Measurements from ENCODE around the gene IPO7. TPM values are rescaled to one million over a fixed set of nuclear protein-coding genes. Genes with fewer than 3 reads are reported as not detected.
A peak's percentile ranks its signal among the peaks of the same experiment; 100 is the strongest.

The IPO7 gene
- polyA plus RNA-seq, 3 donors, result 7.0 to 12.9 (median 8.1) TPM

DNA sequence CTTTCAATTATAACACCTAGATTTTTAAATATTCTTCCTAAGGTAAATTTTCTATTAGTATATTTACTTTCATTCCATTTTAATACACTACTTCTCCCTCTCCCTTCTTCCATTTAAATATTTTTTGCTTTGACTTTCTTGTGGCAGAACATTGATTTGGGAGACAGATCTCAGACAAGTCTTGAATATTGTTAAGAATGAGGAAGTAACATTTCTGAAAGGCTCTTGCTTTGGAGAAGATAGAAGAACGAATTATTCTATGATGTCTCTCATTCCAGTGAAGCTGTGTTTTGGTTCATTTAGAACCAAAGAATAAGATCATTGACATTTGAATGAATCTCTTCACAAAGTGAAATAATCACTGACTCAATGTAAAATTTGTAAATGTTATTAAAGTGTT is 2.4 kb downstream of the IPO7 start:
- peak in 1 of 3 donors; percentile 18 for DNase-seq

GRCh38 chr11:9396310-9396709 is 11.9 kb downstream of the IPO7 start:
- no peak overlapping the region for H3K4me3 ChIP-seq (replicated peaks in 1 of 3; ENCODE audit: low read depth in 2 of 3, low read length in 3 of 3)
- no CpG with 5 or more reads among the region's 10 CpGs for WGBS (ENCODE audit: insufficient coverage)
- TF ChIP-seq, protein P1, sequence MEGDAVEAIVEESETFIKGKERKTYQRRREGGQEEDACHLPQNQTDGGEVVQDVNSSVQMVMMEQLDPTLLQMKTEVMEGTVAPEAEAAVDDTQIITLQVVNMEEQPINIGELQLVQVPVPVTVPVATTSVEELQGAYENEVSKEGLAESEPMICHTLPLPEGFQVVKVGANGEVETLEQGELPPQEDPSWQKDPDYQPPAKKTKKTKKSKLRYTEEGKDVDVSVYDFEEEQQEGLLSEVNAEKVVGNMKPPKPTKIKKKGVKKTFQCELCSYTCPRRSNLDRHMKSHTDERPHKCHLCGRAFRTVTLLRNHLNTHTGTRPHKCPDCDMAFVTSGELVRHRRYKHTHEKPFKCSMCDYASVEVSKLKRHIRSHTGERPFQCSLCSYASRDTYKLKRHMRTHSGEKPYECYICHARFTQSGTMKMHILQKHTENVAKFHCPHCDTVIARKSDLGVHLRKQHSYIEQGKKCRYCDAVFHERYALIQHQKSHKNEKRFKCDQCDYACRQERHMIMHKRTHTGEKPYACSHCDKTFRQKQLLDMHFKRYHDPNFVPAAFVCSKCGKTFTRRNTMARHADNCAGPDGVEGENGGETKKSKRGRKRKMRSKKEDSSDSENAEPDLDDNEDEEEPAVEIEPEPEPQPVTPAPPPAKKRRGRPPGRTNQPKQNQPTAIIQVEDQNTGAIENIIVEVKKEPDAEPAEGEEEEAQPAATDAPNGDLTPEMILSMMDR (IDR thresholded peaks at IDR 0.05), result no peak
- no peak for DNase-seq
- no peaks in the 10 kb centered on the region for H3K9me3 ChIP-seq (replicated peaks in 1 of 2; ENCODE audit: control insufficient read depth in 1 of 2, insufficient read depth in 1 of 2, low read length in 2 of 2)
- no peak overlapping the region for H3K4me2 ChIP-seq (replicated peaks; ENCODE audit: extremely low read depth, low read length, poor library complexity, severe bottlenecking)
- intact Hi-C loops (cut with micrococcal nuclease), result no loop called here
- H3K79me2 ChIP-seq (ENCODE audit: insufficient read depth, low read length), result peaks cover 100% of the 10 kb centered on the region
- H3K36me3 ChIP-seq (replicated peaks in 1 of 2; ENCODE audit: control insufficient read depth in 1 of 2, insufficient read depth in 2 of 2, low read length in 2 of 2), result no peaks in the 10 kb centered on the region
- Mint-ChIP-seq H3K4me3 (no peak overlapping the region), H3K36me3 (peaks cover 11 to 23% of the 10 kb centered on the region in 2 donors), H3K4me1 (peaks cover 19% of the 10 kb centered on the region), H3K27ac (peak overlapping the region in 5 of 7 donors; percentile 3 to 43 (median 10)), H3K27me3 (ENCODE audit: low read depth in 3 of 3) (peaks cover 0 to 2% (median 0%) of the 10 kb centered on the region in 3 donors), H3K9me3 (no peaks in the 10 kb centered on the region)
- H2AFZ ChIP-seq (ENCODE audit: insufficient read depth, low read depth, low read length, poor library complexity, severe bottlenecking), result no peak overlapping the region
- no peak overlapping the region for H3K9ac ChIP-seq (ENCODE audit: insufficient read depth, low read length, poor library complexity, severe bottlenecking)
- peaks cover 93% of the 10 kb centered on the region for H4K20me1 ChIP-seq (ENCODE audit: insufficient read depth, low read length)
- no peak overlapping the region for H3K27ac ChIP-seq (ENCODE audit: low read depth in 1 of 2, low read length in 2 of 2)
- no peaks in the 10 kb centered on the region for H3K27me3 ChIP-seq (ENCODE audit: control insufficient read depth in 2 of 2, insufficient read depth in 2 of 2, low read length in 2 of 2)
- no peaks in the 10 kb centered on the region for H3K4me1 ChIP-seq (ENCODE audit: control insufficient read depth in 1 of 2, insufficient read depth in 2 of 2, low read length in 2 of 2)

More for the DNA sequence above, 2.4 kb downstream of the IPO7 start:
- Histone ChIP-seq H3K4me1 (ENCODE audit: control insufficient read depth in 1 of 2, insufficient read depth in 2 of 2, low read length in 2 of 2) (peaks cover 16 to 38% of the 10 kb centered on the region in 2 donors), H4K20me1 (ENCODE audit: insufficient read depth, low read length) (peaks cover 54% of the 10 kb centered on the region), H3K9me3 (replicated peaks in 1 of 2; ENCODE audit: control insufficient read depth in 1 of 2, insufficient read depth in 1 of 2, low read length in 2 of 2) (no peaks in the 10 kb centered on the region), H2AFZ (ENCODE audit: insufficient read depth, low read depth, low read length, poor library complexity, severe bottlenecking) (no peak overlapping the region), H3K4me3 (replicated peaks in 1 of 3; ENCODE audit: low read depth in 2 of 3, low read length in 3 of 3) (no peak overlapping the region), H3K79me2 (ENCODE audit: insufficient read depth, low read length) (peaks cover 74% of the 10 kb centered on the region), H3K9ac (ENCODE audit: insufficient read depth, low read length, poor library complexity, severe bottlenecking) (no peak overlapping the region), H3K27ac (ENCODE audit: low read depth in 1 of 2, low read length in 2 of 2) (peak overlapping the region in 1 of 2 donors; percentile 62), H3K36me3 (replicated peaks in 1 of 2; ENCODE audit: control insufficient read depth in 1 of 2, insufficient read depth in 2 of 2, low read length in 2 of 2) (no peaks in the 10 kb centered on the region), H3K27me3 (ENCODE audit: control insufficient read depth in 2 of 2, insufficient read depth in 2 of 2, low read length in 2 of 2) (no peaks in the 10 kb centered on the region), H3K4me2 (replicated peaks; ENCODE audit: extremely low read depth, low read length, poor library complexity, severe bottlenecking) (no peak overlapping the region)
- Mint-ChIP-seq H3K4me3 (no peak overlapping the region), H3K36me3 (peaks cover 0 to 4% of the 10 kb centered on the region in 2 donors), H3K4me1 (peaks cover 28% of the 10 kb centered on the region), H3K27me3 (ENCODE audit: low read depth in 3 of 3) (peaks cover 0 to 3% (median 2%) of the 10 kb centered on the region in 3 donors), H3K9me3 (no peaks in the 10 kb centered on the region), H3K27ac (peak overlapping the region in 6 of 7 donors; percentile 71 to 83 (median 76))
- WGBS (ENCODE audit: insufficient coverage), result no CpG with 5 or more reads among the region's 1 CpG
- intact Hi-C loops (cut with micrococcal nuclease), result loop anchor here in 1 of 2 donors (5.0 kb wide), 1 partner anchor 70 kb away; no protein-coding TSS in a partner anchor
- TF ChIP-seq, protein P1 (IDR thresholded peaks at IDR 0.05), result no peak
